ENCODE results near the gene TEDC2. TPM values are rescaled to one million over a fixed set of nuclear protein-coding genes. Genes with fewer than 3 reads are reported as not detected.

TEDC2 gene
- total and polyA plus RNA-seq, 10 of the 15 experiments (the other 5 are each of a cell fraction or from before 2014, with no cell fraction given): 0.23 to 47.9 (median 19.1) TPM

DNA sequence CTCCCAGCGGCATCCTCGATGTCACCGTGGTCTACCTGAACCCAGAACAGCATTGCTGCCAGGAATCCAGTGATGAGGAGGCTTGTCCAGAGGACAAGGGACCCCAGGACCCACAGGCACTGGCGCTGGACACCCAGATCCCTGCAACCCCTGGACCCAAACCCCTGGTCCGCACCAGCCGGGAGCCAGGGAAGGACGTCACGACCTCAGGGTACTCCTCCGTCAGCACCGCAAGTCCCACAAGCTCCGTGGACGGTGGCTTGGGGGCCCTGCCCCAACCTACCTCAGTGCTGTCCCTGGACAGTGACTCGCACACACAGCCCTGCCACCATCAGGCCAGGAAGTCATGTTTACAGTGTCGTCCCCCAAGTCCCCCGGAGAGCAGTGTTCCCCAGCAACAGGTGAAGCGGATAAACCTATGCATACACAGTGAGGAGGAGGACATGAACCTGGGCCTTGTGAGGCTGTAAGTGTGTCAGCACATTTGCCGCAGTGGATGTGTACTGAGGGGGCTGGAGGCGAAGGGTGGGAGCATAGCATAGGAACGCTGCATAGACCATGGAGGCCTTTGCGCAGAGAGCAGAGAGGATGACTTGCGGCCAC lies 3.3 kb upstream of the TEDC2 start:
- CTCF ChIA-PET: no interaction called here
- RAD21 ChIA-PET (ENCODE audit: unreplicated experiment): no interaction called here
- Histone ChIP-seq H3K4me2 (ENCODE audit: control insufficient read depth, insufficient read depth) (no peak overlapping the region), H3K27ac (ENCODE audit: control insufficient read depth, insufficient read depth) (no peak overlapping the region), H3K9me3 (replicated peaks; ENCODE audit: control insufficient read depth, insufficient read depth, low read length) (no peaks in the 10 kb centered on the region), H2AFZ (ENCODE audit: control insufficient read depth, low read depth, low read length) (no peak overlapping the region), H4K20me1 (ENCODE audit: control insufficient read depth, insufficient read depth) (no peaks in the 10 kb centered on the region), H3K4me3 (no peak overlapping the region), H3K27me3 (replicated peaks in 1 of 2; ENCODE audit: control insufficient read depth in 2 of 2, insufficient read depth in 2 of 2, low read length in 1 of 2) (no peaks in the 10 kb centered on the region), H3K79me2 (ENCODE audit: control insufficient read depth, insufficient read depth, low read length) (peaks cover 6% of the 10 kb centered on the region), H3K36me3 (ENCODE audit: control insufficient read depth in 2 of 2, insufficient read depth in 2 of 2, low read length in 1 of 2) (peaks cover 16 to 45% of the 10 kb centered on the region in 2 experiments; a peak in 3 of 4 replicates), H3K4me1 (ENCODE audit: control insufficient read depth, insufficient read depth, low read length) (peaks cover 8% of the 10 kb centered on the region; the same call in 1 of the 2 replicates), H3K9ac (ENCODE audit: control insufficient read depth, insufficient read depth, low read length) (no peak overlapping the region)
- ATAC-seq: no peak
- intact Hi-C loops (cut with micrococcal nuclease; ENCODE audit: unreplicated experiment) (no loop called here), in situ Hi-C loops (cut with MboI) (no loop called here)
- 94% methylated on average over 21 of the region's 21 CpGs for WGBS (ENCODE audit: insufficient coverage, insufficient replicate concordance, low lambda C conversion rate, missing lambda C conversion rate)
- POLR2A ChIA-PET: no interaction called here
- TF ChIP-seq SMARCA5 (IDR thresholded peaks at IDR 0.05): no peak
- TF ChIP-seq HDGF (IDR thresholded peaks at IDR 0.05): no peak
- TF ChIP-seq CREB1 (IDR thresholded peaks at IDR 0.05; ENCODE audit: low read depth): no peak
- TF ChIP-seq LARP7 (IDR thresholded peaks at IDR 0.05): no peak
- TF ChIP-seq RELA (IDR thresholded peaks at IDR 0.05; ENCODE audit: borderline replicate concordance, partially characterized antibody): no peak
- TF ChIP-seq USF1 (IDR thresholded peaks at IDR 0.05; ENCODE audit: borderline replicate concordance, extremely low read length, insufficient read depth, low read depth, low read length): no peak
- TF ChIP-seq CBX3 (IDR thresholded peaks at IDR 0.05; ENCODE audit: borderline replicate concordance, low read depth): no peak
- TF ChIP-seq PKNOX1 (IDR thresholded peaks at IDR 0.05): no peak
- no peak for TF ChIP-seq ETV6 (conservative IDR thresholded peaks at IDR 0.05 in 1 of 2, IDR thresholded peaks at IDR 0.05 in 1 of 2; ENCODE audit: borderline replicate concordance in 1 of 2, low read depth in 1 of 2)
- no peak for TF ChIP-seq RUNX3 (IDR thresholded peaks at IDR 0.05; ENCODE audit: low read length)
- TF ChIP-seq SUZ12 (IDR thresholded peaks at IDR 0.05; ENCODE audit: unreplicated experiment): no peak
- no peak for TF ChIP-seq EED (IDR thresholded peaks at IDR 0.05; ENCODE audit: low read depth)
- TF ChIP-seq ZZZ3 (IDR thresholded peaks at IDR 0.05; ENCODE audit: control insufficient read depth, insufficient read length, low read depth): no peak
- no peak for FAIRE-seq
- SMC1A ChIA-PET (ENCODE audit: uncharacterized antibody, unreplicated experiment): no interaction called here
- no TSS peak for BruUV-seq (replicated peaks)
- no peak for DNase-seq (ENCODE audit: low read depth, low spot score)

Measured in GM12878 (cell line).